ENCODE measurements around the gene TGFBI. TPM values are rescaled to one million over a fixed set of nuclear protein-coding genes. Genes with fewer than 3 reads are reported as not detected.

TGFBI gene
- 1,832 and 2,186 TPM in 2 replicates for total RNA-seq

DNA sequence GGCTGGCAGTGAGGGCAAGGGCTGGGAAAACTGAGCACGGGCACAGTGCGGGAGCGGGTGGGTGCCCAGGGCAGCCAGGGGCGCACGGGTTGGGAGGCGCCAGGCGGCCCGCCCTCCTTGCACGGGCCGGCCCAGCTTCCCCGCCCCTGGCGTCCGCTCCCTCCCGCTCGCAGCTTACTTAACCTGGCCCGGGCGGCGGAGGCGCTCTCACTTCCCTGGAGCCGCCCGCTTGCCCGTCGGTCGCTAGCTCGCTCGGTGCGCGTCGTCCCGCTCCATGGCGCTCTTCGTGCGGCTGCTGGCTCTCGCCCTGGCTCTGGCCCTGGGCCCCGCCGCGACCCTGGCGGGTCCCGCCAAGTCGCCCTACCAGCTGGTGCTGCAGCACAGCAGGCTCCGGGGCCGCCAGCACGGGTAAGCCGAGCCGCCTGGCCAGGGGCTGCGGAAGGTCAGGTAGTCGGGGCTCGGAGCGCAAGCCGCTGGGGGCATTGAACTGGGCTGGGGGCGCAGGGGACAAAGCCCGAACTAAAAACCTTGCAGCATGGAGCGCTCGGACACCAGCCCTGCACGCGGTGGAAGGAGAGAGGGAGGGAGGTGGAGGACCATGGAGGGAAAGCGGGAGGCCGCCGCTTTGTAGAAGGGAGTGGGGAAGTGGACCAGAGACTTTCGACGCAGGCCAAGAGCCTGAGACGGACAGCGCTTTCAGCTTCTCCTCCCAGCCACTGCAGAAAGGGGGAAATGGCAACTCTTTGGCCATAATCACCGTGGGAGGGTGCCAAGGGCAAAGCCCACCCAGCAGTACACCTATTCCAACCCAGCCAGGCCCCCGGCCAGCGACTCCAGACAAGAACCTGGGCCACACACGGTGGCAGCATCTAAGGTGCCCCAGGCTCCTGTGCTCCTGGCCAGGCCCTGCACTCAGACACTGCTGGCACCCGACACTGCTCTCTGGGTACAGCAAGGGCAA, at the start of gene TGFBI:
Gene TGFBI, plus strand, starts transcription at position 207 of the 961 bp plus-strand sequence. Its CDS starts 68 bp downstream, at position 275.

Other genes with a start within 250 kb of the TGFBI start
- gene SLC25A48, start 194.3 kb upstream of the TGFBI start, total RNA-seq = not detected in 2 replicates
- gene IL9, start 133.1 kb upstream of the TGFBI start, total RNA-seq = not detected in 2 replicates
- not detected in 2 replicates for gene LECT2, start 74.0 kb upstream of the TGFBI start, total RNA-seq
- gene SMAD5, start 103.9 kb downstream of the TGFBI start, total RNA-seq = 35.0 and 37.3 TPM in 2 replicates
- not detected in 2 replicates for gene SMIM32, start 164.2 kb downstream of the TGFBI start, total RNA-seq

Data from smooth muscle cell of bladder (primary cell).